IPS-20b (cell line): Measurements from ENCODE around the gene ARL13B.
"Not testable (repeated sequence)": the region's sequence is repeated elsewhere in the genome, so short reads cannot be mapped to it uniquely, and the experiment has no call there.

Source experiments
- H3K27ac ChIP-seq: one replicate; pipeline ENCODE4 v1.5.1; 2013; ENCODE audit warnings: low read length
- H3K27me3 ChIP-seq: 2 replicates; pipeline ENCODE4 v1.6.1; 2013; ENCODE audit warnings: mild to moderate bottlenecking, low read length, inconsistent platforms; ENCODE audit not compliant: insufficient read depth
- H3K36me3 ChIP-seq: 2 replicates; pipeline ENCODE4 v1.6.1; 2013; ENCODE audit warnings: low read depth, mild to moderate bottlenecking, inconsistent platforms, low read length, moderate library complexity; ENCODE audit not compliant: insufficient read depth
- H3K4me1 ChIP-seq: 2 replicates; pipeline ENCODE4 v1.6.1; 2013; ENCODE audit warnings: mild to moderate bottlenecking, control low read depth, inconsistent platforms, low read length, moderate library complexity; ENCODE audit not compliant: insufficient read depth
- H3K4me3 ChIP-seq: 2 replicates; pipeline ENCODE4 v1.5.1; 2013; ENCODE audit warnings: mild to moderate bottlenecking, low read length, inconsistent platforms
- H3K9ac ChIP-seq: 2 replicates; pipeline ENCODE4 v1.6.1; 2013; ENCODE audit warnings: low read depth, mild to moderate bottlenecking, inconsistent platforms, low read length, moderate library complexity
- H3K9me3 ChIP-seq: 2 replicates; pipeline ENCODE4 v1.6.1; 2013; ENCODE audit warnings: mild to moderate bottlenecking, low read depth, low read length, inconsistent platforms; ENCODE audit not compliant: insufficient read depth

The ARL13B gene

DNA sequence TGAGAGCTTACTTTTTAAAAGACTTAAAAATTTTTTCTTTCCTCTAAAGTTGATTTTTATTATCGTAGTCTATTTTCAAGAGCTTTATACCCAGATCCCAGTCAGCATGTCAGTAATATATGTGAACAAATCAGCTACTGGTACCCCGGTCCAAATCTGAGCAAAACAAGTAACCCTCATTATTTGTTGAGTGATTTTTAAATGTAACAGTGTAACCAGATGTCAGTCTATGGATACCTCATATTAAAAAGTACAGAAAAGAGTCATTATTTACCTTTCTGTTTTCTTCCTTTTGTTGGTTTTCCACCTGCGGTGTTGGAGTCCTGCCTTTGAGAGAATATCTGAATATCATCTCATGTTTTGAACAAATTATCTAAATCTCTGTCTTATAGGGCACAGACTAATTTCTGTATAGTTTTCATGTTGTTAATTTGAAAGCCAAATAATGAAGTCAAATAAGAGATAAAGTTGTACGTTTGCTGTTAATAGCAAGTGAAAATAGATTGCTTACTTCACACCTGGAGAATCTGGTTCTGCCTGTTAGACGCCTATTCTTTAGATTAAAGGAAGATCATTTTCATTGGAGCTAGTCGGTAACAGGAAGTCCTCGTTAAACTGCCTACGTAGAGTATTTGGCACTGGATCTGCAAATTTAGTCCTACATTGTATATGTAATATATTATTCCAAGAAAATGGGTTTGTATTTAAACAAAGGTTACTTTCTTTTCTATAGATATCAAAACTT lies 48.3 kb downstream of the ARL13B start, which contains the start of gene STX19:
TSS of gene STX19 (minus strand) at position 505 of the 745 bp plus-strand sequence. CDS start 13,328 bp downstream, outside the sequence.
- Histone ChIP-seq H3K36me3 (no peaks in the 10 kb centered on the region), H3K9me3 (no peaks in the 10 kb centered on the region), H3K27me3 (no peaks in the 10 kb centered on the region), H3K4me1 (peaks cover 3% of the 10 kb centered on the region; the same call in 1 of the 2 replicates), H3K9ac (no peak within 1 kb of the TSS), H3K27ac (no peak within 1 kb of the TSS), H3K4me3 (no peak within 1 kb of the TSS)

DNA sequence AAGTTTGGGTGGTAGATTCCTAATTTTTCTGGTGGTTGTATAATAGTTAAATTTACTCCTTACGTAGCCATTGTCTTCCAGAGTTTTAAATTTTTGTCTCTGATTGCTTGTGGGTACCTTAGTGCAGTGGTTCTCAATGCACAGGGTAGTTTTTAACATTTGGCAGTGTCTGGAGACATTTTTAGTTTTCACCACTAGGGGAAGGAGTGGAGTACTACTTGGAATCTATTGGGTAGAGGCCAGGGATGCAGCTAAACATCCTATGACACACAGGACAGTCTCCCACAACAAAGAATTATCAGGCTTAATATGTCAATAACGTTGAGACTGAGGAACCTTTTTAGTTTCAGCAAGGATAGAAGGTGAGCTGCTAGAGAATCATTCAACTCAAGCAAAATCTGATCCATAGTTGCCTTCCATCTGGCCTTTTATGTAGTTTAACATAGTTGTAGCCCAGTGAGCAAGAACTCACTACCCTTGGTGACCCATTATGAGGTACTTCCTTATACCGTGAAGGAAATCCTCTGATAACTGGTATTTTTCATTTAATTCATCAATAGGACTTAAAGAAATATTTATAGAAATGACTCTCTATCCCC lies 57.1 kb downstream of the ARL13B start:
- Histone ChIP-seq H3K4me1 (no peaks in the 10 kb centered on the region), H3K4me3 (no peak overlapping the region), H3K36me3 (peaks cover 18% of the 10 kb centered on the region; the same call in 1 of the 2 replicates), H3K27ac (no peak overlapping the region), H3K27me3 (no peaks in the 10 kb centered on the region), H3K9ac (no peak overlapping the region), H3K9me3 (no peaks in the 10 kb centered on the region; the same call in 1 of the 2 replicates)

DNA sequence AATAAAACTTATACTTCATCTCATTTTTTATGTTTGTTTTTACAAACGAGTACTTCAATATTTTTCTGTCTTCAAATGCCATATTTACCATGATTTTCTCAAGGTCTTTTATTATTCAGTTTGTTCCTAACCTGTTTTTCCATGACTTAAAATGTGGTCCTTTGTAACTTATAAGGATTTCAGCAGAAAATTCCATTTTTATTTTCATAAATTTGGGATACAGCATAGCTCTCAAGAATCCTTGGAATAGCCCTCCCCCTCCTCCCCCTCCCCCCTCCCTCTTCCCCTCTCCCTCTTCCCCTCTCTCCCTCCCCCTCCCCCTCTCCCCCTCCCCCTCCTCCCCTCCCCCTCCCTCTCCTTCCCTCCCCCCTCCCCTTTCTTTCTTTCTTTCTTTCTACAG lies 63.3 kb downstream of the ARL13B start:
- H3K36me3 ChIP-seq: peaks cover 21% of the 10 kb centered on the region
- H3K9ac ChIP-seq: no peak overlapping the region
- no peak overlapping the region for H3K4me3 ChIP-seq
- no peaks in the 10 kb centered on the region for H3K4me1 ChIP-seq
- H3K27me3 ChIP-seq: no peaks in the 10 kb centered on the region
- H3K9me3 ChIP-seq: peaks cover 5% of the 10 kb centered on the region; the same call in 1 of the 2 replicates
- H3K27ac ChIP-seq: no peak overlapping the region

DNA sequence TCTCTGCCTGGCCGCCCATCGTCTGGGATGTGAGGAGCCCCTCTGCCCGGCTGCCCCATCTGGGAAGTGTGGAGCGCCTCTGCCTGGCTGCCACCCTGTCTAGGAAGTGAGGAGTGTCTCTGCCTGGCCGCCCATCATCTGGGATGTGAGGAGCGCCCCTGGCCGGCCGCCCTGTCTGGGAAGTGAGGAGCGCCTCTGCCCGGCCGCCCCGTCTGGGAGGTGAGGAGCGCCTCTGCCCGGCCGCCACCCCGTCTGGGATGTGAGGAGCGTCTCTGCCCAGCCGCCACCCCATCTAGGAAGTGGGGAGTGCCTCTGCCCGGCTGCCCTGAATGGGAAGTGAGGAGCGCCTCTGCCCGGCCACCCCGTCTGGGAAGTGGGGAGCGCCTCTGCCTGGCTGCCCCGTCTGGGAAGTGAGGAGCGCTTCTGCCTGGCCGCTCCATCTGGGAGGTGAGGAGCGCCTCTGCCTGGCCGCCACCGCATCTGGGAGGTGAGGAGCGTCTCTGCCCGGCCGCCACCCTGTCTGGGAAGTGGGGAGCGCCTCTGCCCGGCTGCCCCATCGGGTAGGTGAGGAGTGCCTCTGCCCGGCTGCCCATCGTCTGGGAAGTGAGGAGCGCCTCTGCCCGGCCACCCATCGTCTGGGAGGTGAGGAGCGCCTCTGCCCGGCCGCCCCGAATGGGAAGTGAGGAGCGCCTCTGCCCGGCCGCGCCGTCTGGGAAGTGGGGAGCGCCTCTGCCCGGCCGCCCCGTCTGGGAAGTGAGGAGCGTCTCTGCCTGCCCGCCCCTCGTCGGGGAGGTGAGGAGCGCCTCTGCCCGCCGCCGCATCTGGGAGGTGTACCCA lies 64.4 kb downstream of the ARL13B start:
- H3K36me3 ChIP-seq: peaks cover 20% of the 10 kb centered on the region
- not testable (repeated sequence) for H3K9me3 ChIP-seq, H3K4me3 ChIP-seq, H3K9ac ChIP-seq, H3K27ac ChIP-seq, H3K27me3 ChIP-seq, H3K4me1 ChIP-seq

DNA sequence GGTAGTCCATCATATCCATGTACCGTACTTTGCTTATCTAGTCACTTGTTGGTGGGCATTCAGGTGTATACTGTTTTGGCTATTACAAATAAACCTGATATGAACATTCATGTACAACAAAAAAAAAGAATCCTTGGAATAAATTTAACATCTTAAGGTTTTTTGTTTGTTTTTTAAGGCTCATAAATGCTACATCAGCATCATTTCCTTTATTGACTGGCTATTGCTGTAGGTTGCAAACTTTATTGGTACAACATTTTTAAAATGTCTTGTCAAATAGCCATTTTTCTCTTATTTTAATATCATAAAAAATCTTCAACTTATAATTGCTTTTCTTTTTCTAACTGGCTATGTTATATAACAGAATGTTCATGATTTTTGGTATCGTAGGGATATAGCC lies 66.6 kb downstream of the ARL13B start:
- peaks cover 5% of the 10 kb centered on the region; the same call in 1 of the 2 replicates for H3K9me3 ChIP-seq
- no peak overlapping the region for H3K4me3 ChIP-seq
- no peak overlapping the region for H3K9ac ChIP-seq
- no peak overlapping the region for H3K27ac ChIP-seq
- no peaks in the 10 kb centered on the region for H3K27me3 ChIP-seq
- H3K4me1 ChIP-seq: no peaks in the 10 kb centered on the region
- peaks cover 17% of the 10 kb centered on the region; the same call in 1 of the 2 replicates for H3K36me3 ChIP-seq

DNA sequence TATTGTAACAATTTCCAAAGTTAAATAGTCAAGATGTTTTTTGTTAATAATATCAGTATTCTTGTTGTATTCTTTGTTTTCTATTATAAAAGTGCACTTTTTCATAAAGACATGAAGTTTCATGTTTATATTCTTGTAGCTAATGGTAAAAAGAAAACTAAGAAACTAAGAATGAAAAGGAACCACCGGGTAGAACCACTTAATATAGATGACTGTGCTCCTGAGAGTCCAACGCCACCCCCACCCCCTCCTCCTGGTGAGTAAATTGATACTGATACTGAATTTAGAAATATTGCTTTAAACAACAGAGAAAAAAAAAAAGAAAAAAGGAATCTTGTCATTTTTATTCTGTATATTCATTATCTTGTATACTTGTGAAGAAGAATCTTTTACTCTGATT lies 69.3 kb downstream of the ARL13B start:
- no peak overlapping the region for H3K9ac ChIP-seq
- no peak overlapping the region for H3K27ac ChIP-seq
- H3K27me3 ChIP-seq: no peaks in the 10 kb centered on the region
- H3K4me1 ChIP-seq: no peaks in the 10 kb centered on the region
- H3K4me3 ChIP-seq: no peak overlapping the region
- peaks cover 20% of the 10 kb centered on the region for H3K36me3 ChIP-seq
- H3K9me3 ChIP-seq: no peaks in the 10 kb centered on the region

DNA sequence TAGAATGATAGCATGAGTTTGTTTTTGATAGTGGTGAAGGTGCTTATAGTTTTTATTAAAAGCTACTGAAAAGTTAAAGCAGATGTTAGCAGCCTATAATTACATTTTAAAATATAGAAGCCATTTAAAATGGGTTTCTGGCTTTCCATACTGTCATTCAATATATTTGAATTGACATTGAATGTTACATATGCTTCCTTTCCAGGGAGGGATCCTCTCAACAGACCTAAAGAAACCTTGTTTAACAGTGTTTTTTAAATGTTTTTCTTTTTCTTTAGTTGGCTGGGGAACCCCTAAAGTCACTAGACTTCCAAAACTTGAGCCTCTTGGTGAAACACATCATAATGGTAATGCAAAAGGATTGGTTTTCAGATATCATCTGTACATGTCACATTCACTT lies 70.6 kb downstream of the ARL13B start:
- Histone ChIP-seq H3K9ac (no peak overlapping the region), H3K9me3 (no peaks in the 10 kb centered on the region), H3K36me3 (peaks cover 20% of the 10 kb centered on the region), H3K4me1 (no peaks in the 10 kb centered on the region), H3K27ac (no peak overlapping the region), H3K4me3 (no peak overlapping the region), H3K27me3 (no peaks in the 10 kb centered on the region)

DNA sequence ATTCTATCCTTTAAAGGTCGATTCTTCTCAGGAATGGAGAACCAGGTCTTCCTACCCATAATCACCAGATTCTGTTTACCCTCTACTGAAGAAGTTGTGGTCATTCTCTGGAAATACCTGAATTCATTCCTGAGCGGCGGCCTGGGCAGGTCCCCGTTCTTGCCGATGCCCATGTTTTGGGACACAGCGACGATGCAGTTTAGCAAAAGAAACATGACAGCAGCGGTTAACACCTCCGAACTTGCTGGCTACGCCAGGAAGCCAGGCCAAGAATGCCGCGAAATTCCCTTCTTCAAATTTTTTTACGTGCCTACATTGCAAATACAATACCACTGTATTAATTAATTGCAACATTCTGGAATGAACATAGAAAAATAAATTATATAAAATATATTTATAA lies 81.3 kb downstream of the ARL13B start:
- Histone ChIP-seq H3K9ac (no peak overlapping the region), H3K27ac (no peak overlapping the region), H3K36me3 (no peaks in the 10 kb centered on the region), H3K9me3 (no peaks in the 10 kb centered on the region), H3K4me3 (no peak overlapping the region), H3K27me3 (no peaks in the 10 kb centered on the region), H3K4me1 (no peaks in the 10 kb centered on the region; the same call in 1 of the 2 replicates)

DNA sequence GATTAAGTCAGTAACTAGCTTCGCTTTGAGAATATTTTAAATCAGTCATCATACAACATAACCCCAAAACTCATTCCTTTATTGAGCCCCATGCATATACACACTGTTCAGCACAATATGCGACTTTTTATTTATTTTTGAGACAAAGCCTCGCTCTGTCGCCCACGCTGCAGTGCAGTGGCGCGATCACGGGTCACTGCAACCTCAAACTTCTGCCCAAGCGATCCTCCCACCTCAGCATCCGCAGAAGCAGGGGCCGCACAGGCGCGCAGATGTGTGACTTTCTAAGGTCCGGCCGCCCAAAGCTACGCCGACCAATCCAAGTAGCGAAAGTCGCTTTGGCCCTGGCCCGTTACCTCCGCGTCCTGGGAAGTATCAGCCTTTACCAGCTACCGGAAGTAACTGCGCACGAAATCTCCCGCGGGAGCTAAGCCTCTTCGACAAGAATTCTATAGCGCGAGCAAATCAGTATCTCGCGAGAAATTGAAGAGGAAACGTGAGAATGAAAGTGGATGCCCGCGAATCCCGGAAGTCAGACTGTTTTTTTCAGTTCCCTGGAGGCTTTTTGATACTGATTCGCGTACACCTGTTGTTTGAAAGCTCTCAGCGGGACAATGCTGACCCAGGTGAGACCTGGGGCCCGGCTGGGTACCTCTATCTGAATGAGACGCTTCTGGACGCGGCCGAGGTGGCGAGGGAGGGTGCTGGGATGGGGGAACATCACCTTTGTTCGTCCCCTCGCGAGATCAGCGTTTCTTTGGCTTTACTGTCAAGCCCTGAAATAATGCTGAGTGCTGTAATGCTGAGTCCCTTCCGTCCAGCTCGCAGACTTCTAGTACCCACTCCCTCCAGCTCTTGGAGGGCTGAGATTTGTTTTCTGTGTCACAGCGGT lies 82.8 kb downstream of the ARL13B start, which contains the start of the genes DHFR2 and NSUN3:
TSS of gene DHFR2 (minus strand) at position 404 of the 892 bp plus-strand sequence. CDS start 1,405 bp downstream, outside the sequence.
TSS of gene NSUN3 (plus strand) at position 549 of the 892 bp plus-strand sequence. CDS start at position 615, 66 bp downstream.
- H3K9ac ChIP-seq: peak within 1 kb of the TSS; percentile 97
- peaks cover 8% of the 10 kb centered on the region; the same call in 1 of the 2 replicates for H3K36me3 ChIP-seq
- no peaks in the 10 kb centered on the region; the same call in 1 of the 2 replicates for H3K4me1 ChIP-seq
- no peaks in the 10 kb centered on the region for H3K9me3 ChIP-seq
- H3K27me3 ChIP-seq: no peaks in the 10 kb centered on the region
- peak within 1 kb of the TSS; percentile 95 for H3K4me3 ChIP-seq
- H3K27ac ChIP-seq: peak within 1 kb of the TSS; percentile 84

DNA sequence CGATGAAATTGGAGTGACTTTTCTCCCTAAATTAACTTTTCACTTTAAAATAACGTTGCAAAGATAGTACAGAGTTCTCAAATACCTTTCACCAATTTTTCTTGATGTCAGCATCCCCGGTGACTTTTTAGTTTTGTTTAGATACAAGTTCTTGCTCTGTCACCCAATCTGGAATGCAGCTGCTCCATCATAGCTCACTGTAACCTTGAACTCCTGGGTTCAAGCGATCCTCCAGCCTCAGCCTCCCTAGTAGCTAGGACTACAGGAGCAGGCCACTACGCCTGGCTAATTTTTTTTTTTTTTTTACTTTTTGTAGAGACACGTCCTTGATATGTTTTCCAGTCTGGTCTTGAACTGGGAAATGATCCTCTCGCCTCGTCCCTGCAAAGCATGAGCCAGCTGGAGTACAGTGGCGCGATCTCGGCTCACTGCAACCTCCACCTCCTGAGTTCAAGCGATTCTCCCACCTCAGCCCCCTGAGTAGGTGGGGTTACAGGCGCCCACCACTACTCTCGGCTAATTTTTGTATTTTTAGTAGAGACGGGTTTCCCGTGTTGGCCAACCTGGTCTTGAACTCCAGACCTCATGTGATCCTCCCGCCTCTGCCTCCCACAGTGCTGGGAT lies 83.7 kb downstream of the ARL13B start:
- Histone ChIP-seq H3K9ac (peak overlapping the region; percentile 97), H3K36me3 (peaks cover 8% of the 10 kb centered on the region; the same call in 1 of the 2 replicates), H3K27me3 (no peaks in the 10 kb centered on the region), H3K27ac (peak overlapping the region; percentile 84), H3K4me3 (peak overlapping the region; percentile 95), H3K9me3 (no peaks in the 10 kb centered on the region), H3K4me1 (no peaks in the 10 kb centered on the region; the same call in 1 of the 2 replicates)
